ENCODE data around the gene RNF26.
A peak's percentile ranks its signal among the peaks of the same experiment; 100 is the strongest.

Gene RNF26

GRCh38 chr11:119334174-119334930 is at the start of gene RNF26:
RNF26 (plus strand) TSS chr11:119334527; CDS start chr11:119335123, 596 bp downstream.
- DNase-seq, result peak; percentile 95 to 96

- DNase-seq, result no peak
Measured at GRCh38 chr11:119285431-119285830, 48.9 kb upstream of the RNF26 start.

- no peak for DNase-seq
Measured at GRCh38 chr11:119288219-119288618, 46.1 kb upstream of the RNF26 start.

GRCh38 chr11:119290894-119291497 is 43.3 kb upstream of the RNF26 start:
- DNase-seq, result no peak

GRCh38 chr11:119293461-119293860 is 40.9 kb upstream of the RNF26 start:
- DNase-seq, result no peak

GRCh38 chr11:119295178-119295577 is 39.1 kb upstream of the RNF26 start:
- DNase-seq, result no peak

- no peak for DNase-seq
Measured at GRCh38 chr11:119297938-119298337, 36.4 kb upstream of the RNF26 start.

GRCh38 chr11:119298726-119299125 is 35.6 kb upstream of the RNF26 start:
- DNase-seq, result no peak

- DNase-seq, result no peak
Measured at GRCh38 chr11:119299416-119299815, 34.9 kb upstream of the RNF26 start.

- DNase-seq, result no peak
Measured at GRCh38 chr11:119300198-119300964, 33.9 kb upstream of the RNF26 start.

- DNase-seq, result no peak
Measured at GRCh38 chr11:119303227-119303718, 31.1 kb upstream of the RNF26 start.

GRCh38 chr11:119305556-119306372 is 28.6 kb upstream of the RNF26 start:
- DNase-seq, result no peak

GRCh38 chr11:119306373-119306890 is 27.9 kb upstream of the RNF26 start:
- DNase-seq, result peak in 1 of 2 experiments; percentile 30

GRCh38 chr11:119307219-119307618 is 27.1 kb upstream of the RNF26 start:
- no peak for DNase-seq

- no peak for DNase-seq
Measured at GRCh38 chr11:119307974-119308373, 26.4 kb upstream of the RNF26 start.

- no peak for DNase-seq
Measured at GRCh38 chr11:119309411-119309810, 24.9 kb upstream of the RNF26 start.

GRCh38 chr11:119309953-119310681 is 24.2 kb upstream of the RNF26 start:
- no peak for DNase-seq

GRCh38 chr11:119310682-119311052 is 23.7 kb upstream of the RNF26 start:
- no peak for DNase-seq

- no peak for DNase-seq
Measured at GRCh38 chr11:119314726-119315125, 19.6 kb upstream of the RNF26 start.

- DNase-seq, result no peak
Measured at GRCh38 chr11:119315131-119316015, 19.0 kb upstream of the RNF26 start.

All from AML-193 (cell line).